ENCODE data around the gene OSGEP.

OSGEP gene

GRCh38 chr14:20498622-20499021, 44.0 kb upstream of the OSGEP start:
- TF ChIP-seq PRDM6 (tag by site-specific recombination; IDR thresholded peaks at IDR 0.05) (no peak), KLF8 (tag by site-specific recombination; IDR thresholded peaks at IDR 0.05) (no peak), ZNF169 (tag by site-specific recombination; IDR thresholded peaks at IDR 0.05) (no peak), ZNF341 (tag by site-specific recombination; IDR thresholded peaks at IDR 0.05; ENCODE audit: low read depth) (no peak), ZNF837 (tag by site-specific recombination; IDR thresholded peaks at IDR 0.05) (no peak), ZFP3 (tag by site-specific recombination; IDR thresholded peaks at IDR 0.05; ENCODE audit: low read depth) (no peak), ZNF23 (tag by site-specific recombination; IDR thresholded peaks at IDR 0.05; ENCODE audit: borderline replicate concordance) (no peak), ZNF677 (tag by site-specific recombination; IDR thresholded peaks at IDR 0.05) (no peak), ZNF140 (tag by site-specific recombination; IDR thresholded peaks at IDR 0.05) (no peak), ZNF626 (tag by site-specific recombination; IDR thresholded peaks at IDR 0.05) (no peak), ZNF555 (tag by site-specific recombination; conservative IDR thresholded peaks at IDR 0.05) (no peak), ZNF146 (tag by site-specific recombination; IDR thresholded peaks at IDR 0.05) (no peak), IKZF3 (tag by site-specific recombination; IDR thresholded peaks at IDR 0.05) (no peak), ZNF843 (tag by site-specific recombination; IDR thresholded peaks at IDR 0.05) (no peak), ZXDB (tag by site-specific recombination; IDR thresholded peaks at IDR 0.05) (no peak), YY2 (tag by site-specific recombination; IDR thresholded peaks at IDR 0.05) (no peak)
- H3K4me3 ChIP-seq (ENCODE audit: low read depth, low read length), result no peak overlapping the region
- H3K36me3 ChIP-seq (ENCODE audit: control insufficient read depth in 2 of 2, insufficient read depth in 1 of 2, low read length in 2 of 2), result no peaks in the 10 kb centered on the region
- no peaks in the 10 kb centered on the region for H3K9me3 ChIP-seq (ENCODE audit: control insufficient read depth, insufficient read depth, low read depth, low read length)
- ChIA-PET POLR2A (interaction anchor here (1.4 kb wide), 1 partner anchor 29 kb away, joined by 3 read pairs; the partner anchor contains the start of gene PNP), CTCF (no interaction called here)
- no peak overlapping the region for H3K27ac ChIP-seq (ENCODE audit: extremely low read depth, low read depth, low read length)
- peaks cover 2% of the 10 kb centered on the region; the same call in 1 of the 2 replicates for H3K4me1 ChIP-seq (ENCODE audit: control insufficient read depth, insufficient read depth, low read length)

- CTCF ChIA-PET, result interaction anchor here (0.6 kb wide), 2 partner anchors 72 to 85 kb away, joined by 3 read pairs; no protein-coding TSS in a partner anchor
- peaks cover 2% of the 10 kb centered on the region; the same call in 1 of the 2 replicates for H3K4me1 ChIP-seq (ENCODE audit: control insufficient read depth, insufficient read depth, low read length)
- H3K27ac ChIP-seq (ENCODE audit: extremely low read depth, low read depth, low read length), result no peak overlapping the region
- no peaks in the 10 kb centered on the region for H3K36me3 ChIP-seq (ENCODE audit: control insufficient read depth in 2 of 2, insufficient read depth in 1 of 2, low read length in 2 of 2)
- no peaks in the 10 kb centered on the region for H3K9me3 ChIP-seq (ENCODE audit: control insufficient read depth, insufficient read depth, low read depth, low read length)
- TF ChIP-seq ZNF530 (tag by site-specific recombination; IDR thresholded peaks at IDR 0.05; ENCODE audit: low read depth) (0 out of 2 replicates have a peak, but pooled peaks have one; percentile 67), ZNF366 (tag by site-specific recombination; conservative IDR thresholded peaks at IDR 0.05) (peak; percentile 61; the same call in 1 of the 2 replicates), SCRT1 (tag by site-specific recombination; IDR thresholded peaks at IDR 0.05; ENCODE audit: borderline replicate concordance) (no peak), ZNF169 (tag by site-specific recombination; IDR thresholded peaks at IDR 0.05) (no peak), PBX3 (CRISPR knock-in tag; IDR thresholded peaks at IDR 0.05) (no peak), PRDM1 (tag by site-specific recombination; IDR thresholded peaks at IDR 0.05) (peak; percentile 100), ZNF398 (tag by site-specific recombination; IDR thresholded peaks at IDR 0.05) (0 out of 2 replicates have a peak, but pooled peaks have one; percentile 23)
- H3K4me3 ChIP-seq (ENCODE audit: low read depth, low read length), result no peak overlapping the region
- POLR2A ChIA-PET, result interaction anchor here (0.6 kb wide), 1 partner anchor 85 kb away, joined by 3 read pairs; no protein-coding TSS in a partner anchor
Measured at GRCh38 chr14:20494935-20495766, 40.5 kb upstream of the OSGEP start.
